ENCODE measurements around the gene TMEM98. TPM values are rescaled to one million over a fixed set of nuclear protein-coding genes. Genes with fewer than 3 reads are reported as not detected.

TMEM98 gene
- polyA plus RNA-seq (66.8 to 93.6 TPM (median 83.4 TPM) in 3 replicates), polyA minus RNA-seq (55.1 to 118 TPM (median 103 TPM) in 3 replicates)
- 3.9 TPM for polyA plus RNA-seq (2011; ENCODE audit: low read depth)
- polyA plus RNA-seq (2011; cell fraction: cytosol; rRNA removed): 71.3 and 96.3 TPM in 2 replicates
- polyA plus RNA-seq (2011; cell fraction: nucleus; rRNA removed): 82.1 and 100 TPM in 2 replicates
- 10.9 and 43.1 TPM in 2 replicates for polyA plus RNA-seq (2012; ENCODE audit: low replicate concordance)
- polyA minus RNA-seq (2011; cell fraction: cytosol; rRNA and poly(A)+ RNA removed): 71.7 TPM
- 26.1 and 46.0 TPM in 2 replicates for polyA minus RNA-seq (2011; cell fraction: nucleus; rRNA and poly(A)+ RNA removed)

- dilution Hi-C loops (cut with MboI; ENCODE audit: extremely low pct_ligation_motif_present, low sequenced_read_pairs): no loop called here
- H3K9me1 ChIP-seq (ENCODE audit: control insufficient read depth, extremely low read depth, insufficient read depth, low read length): no peaks in the 10 kb centered on the region
- peak within 1 kb of the TSS; percentile 49 to 70 (median 65) for H3K4me3 ChIP-seq (ENCODE audit: control insufficient read depth in 2 of 3, extremely low read depth in 1 of 3, insufficient read depth in 2 of 3, low read depth in 1 of 3, low read length in 3 of 3)
- H2AFZ ChIP-seq (ENCODE audit: control insufficient read depth, low read length): peak within 1 kb of the TSS; percentile 94
- no peaks in the 10 kb centered on the region for H3K9me3 ChIP-seq (ENCODE audit: control insufficient read depth, low read depth, low read length)
- no peak within 1 kb of the TSS for H3K27ac ChIP-seq (ENCODE audit: control insufficient read depth, insufficient read depth, low read length)
- TF ChIP-seq CTCF (optimal IDR thresholded peaks at IDR 0.05 in 1 of 3, IDR thresholded peaks at IDR 0.05 in 1 of 3, conservative IDR thresholded peaks at IDR 0.05 in 1 of 3; ENCODE audit: extremely low read depth in 1 of 3, insufficient read depth in 2 of 3, low read length in 3 of 3) (no peak), EZH2 (IDR thresholded peaks at IDR 0.05; ENCODE audit: low read length) (no peak)
- H3K4me1 ChIP-seq (ENCODE audit: control insufficient read depth, extremely low read depth, insufficient read depth, low read length): peaks cover 20% of the 10 kb centered on the region
- H3K36me3 ChIP-seq (ENCODE audit: control insufficient read depth in 2 of 2, extremely low read depth in 1 of 2, insufficient read depth in 2 of 2, low read length in 2 of 2): peaks cover 0 to 2% of the 10 kb centered on the region in 2 experiments
- H3K9ac ChIP-seq (ENCODE audit: control insufficient read depth, extremely low read depth, insufficient read depth, low read length): peak within 1 kb of the TSS; percentile 76
- FAIRE-seq (no peak), DNase-seq (ENCODE audit: low read depth, low spot score) (no peak)
- H3K4me2 ChIP-seq (ENCODE audit: control insufficient read depth, extremely low read depth, insufficient read depth, low read depth, low read length): peak within 1 kb of the TSS; percentile 84
- no peaks in the 10 kb centered on the region for H3K27me3 ChIP-seq (ENCODE audit: control insufficient read depth, extremely low read depth, insufficient read depth, low read length)
- H4K20me1 ChIP-seq (ENCODE audit: control insufficient read depth, extremely low read depth, insufficient read depth, low read length): no peaks in the 10 kb centered on the region
- no peaks in the 10 kb centered on the region for H3K79me2 ChIP-seq (ENCODE audit: control insufficient read depth, insufficient read depth, low read length)
Measured at GRCh38 chr17:32927724-32928585, at the start of gene TMEM98. Gene TMEM98, plus strand, starts transcription at chr17:32928153. Its CDS starts 3,376 bp downstream, at chr17:32931529.

DNA sequence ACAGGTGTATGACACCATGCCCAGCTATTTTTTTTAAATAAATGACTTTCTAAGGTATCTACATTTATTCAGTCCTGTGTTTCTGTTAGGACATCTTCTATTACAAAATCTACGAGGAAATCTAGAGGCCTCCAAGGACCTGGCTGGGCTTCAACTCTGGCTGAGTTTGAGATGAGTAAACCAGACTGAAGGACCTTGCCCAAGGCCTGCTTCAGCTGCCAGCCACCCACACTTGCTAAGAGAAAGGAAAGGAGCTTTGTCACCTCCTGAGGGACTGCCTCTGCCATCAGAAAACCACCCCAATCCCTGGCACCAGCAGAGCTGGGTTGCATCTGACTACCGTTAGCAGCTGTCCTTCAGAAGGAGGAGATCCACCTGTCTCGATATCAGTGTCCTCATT, 49.7 kb upstream of the TMEM98 start:
- DNase-seq (ENCODE audit: low read depth, low spot score): no peak
- Histone ChIP-seq H3K27ac (ENCODE audit: control insufficient read depth, insufficient read depth, low read length) (no peak overlapping the region), H3K9me3 (ENCODE audit: control insufficient read depth, low read depth, low read length) (no peaks in the 10 kb centered on the region), H3K79me2 (ENCODE audit: control insufficient read depth, insufficient read depth, low read length) (peaks cover 22% of the 10 kb centered on the region), H3K4me3 (ENCODE audit: control insufficient read depth in 2 of 3, extremely low read depth in 1 of 3, insufficient read depth in 2 of 3, low read depth in 1 of 3, low read length in 3 of 3) (no peak overlapping the region), H2AFZ (ENCODE audit: control insufficient read depth, low read length) (no peak overlapping the region), H3K27me3 (ENCODE audit: control insufficient read depth, extremely low read depth, insufficient read depth, low read length) (no peaks in the 10 kb centered on the region), H4K20me1 (ENCODE audit: control insufficient read depth, extremely low read depth, insufficient read depth, low read length) (no peaks in the 10 kb centered on the region), H3K4me2 (ENCODE audit: control insufficient read depth, extremely low read depth, insufficient read depth, low read depth, low read length) (no peak overlapping the region), H3K9me1 (ENCODE audit: control insufficient read depth, extremely low read depth, insufficient read depth, low read length) (no peaks in the 10 kb centered on the region), H3K36me3 (ENCODE audit: control insufficient read depth in 2 of 2, extremely low read depth in 1 of 2, insufficient read depth in 2 of 2, low read length in 2 of 2) (no peaks in the 10 kb centered on the region), H3K9ac (ENCODE audit: control insufficient read depth, extremely low read depth, insufficient read depth, low read length) (no peak overlapping the region), H3K4me1 (ENCODE audit: control insufficient read depth, extremely low read depth, insufficient read depth, low read length) (peaks cover 21% of the 10 kb centered on the region)
- FAIRE-seq: no peak
- dilution Hi-C loops (cut with MboI; ENCODE audit: extremely low pct_ligation_motif_present, low sequenced_read_pairs): no loop called here
- TF ChIP-seq EZH2 (IDR thresholded peaks at IDR 0.05; ENCODE audit: low read length): no peak
- no peak for TF ChIP-seq CTCF (optimal IDR thresholded peaks at IDR 0.05 in 1 of 3, IDR thresholded peaks at IDR 0.05 in 1 of 3, conservative IDR thresholded peaks at IDR 0.05 in 1 of 3; ENCODE audit: extremely low read depth in 1 of 3, insufficient read depth in 2 of 3, low read length in 3 of 3)
